Fibroblast of mammary gland (primary cell): ENCODE results near the gene ELFN1.

Experiments
- DNase-seq: peaks from one replicate; pipeline ENCODE4 v3.0.0-alpha.2; 2010; ENCODE audit warnings: low read depth
- H3K4me3 ChIP-seq: 2 replicates; pipeline ENCODE4 v1.5.1; 2011; ENCODE audit warnings: low read depth, mild to moderate bottlenecking, low read length, moderate library complexity; ENCODE audit not compliant: control insufficient read depth
- CTCF ChIP-seq: conservative IDR thresholded peaks from 2 replicates; pipeline ENCODE4 v1.5.1; 2011; ENCODE audit warnings: low read depth, low read length, inconsistent platforms; ENCODE audit not compliant: control insufficient read depth, insufficient read depth

ELFN1 gene

GRCh38 chr7:1637155-1637554, 32.9 kb upstream of the ELFN1 start:
- no peak overlapping the region for H3K4me3 ChIP-seq
- TF ChIP-seq CTCF: no peak
- DNase-seq: peak; percentile 5

GRCh38 chr7:1638215-1638661, 31.8 kb upstream of the ELFN1 start:
- no peak for DNase-seq
- no peak overlapping the region for H3K4me3 ChIP-seq
- no peak for TF ChIP-seq CTCF

GRCh38 chr7:1639071-1639470, 31.0 kb upstream of the ELFN1 start:
- DNase-seq: no peak
- H3K4me3 ChIP-seq: no peak overlapping the region
- no peak for TF ChIP-seq CTCF

- no peak for DNase-seq
- no peak for TF ChIP-seq CTCF
- H3K4me3 ChIP-seq: no peak overlapping the region
Measured at GRCh38 chr7:1639532-1640175, 30.4 kb upstream of the ELFN1 start.

GRCh38 chr7:1640376-1641172, 29.5 kb upstream of the ELFN1 start:
- DNase-seq: no peak
- H3K4me3 ChIP-seq: no peak overlapping the region
- TF ChIP-seq CTCF: peak; percentile 15

- no peak for TF ChIP-seq CTCF
- no peak overlapping the region for H3K4me3 ChIP-seq
- DNase-seq: no peak
Measured at GRCh38 chr7:1641173-1641572, 28.9 kb upstream of the ELFN1 start.
